HepG2 (cell line): ENCODE results near the gene ST3GAL4. TPM values are rescaled to one million over a fixed set of nuclear protein-coding genes. Genes with fewer than 3 reads are reported as not detected.

ENCODE experiments used
- ATAC-seq: fragments of 200-7000 bp; cut with Tn5 transposase; 3 replicates; pipeline ENCODE4 v1.9.1; 2020; ENCODE audit warnings: mild to moderate bottlenecking, moderate library complexity
- BruUV-seq: library from RNA; stranded (reverse); fragments of 400-500 nt; replicated peaks from 2 replicates; lab custom pipeline; 2021; lab: Mats Ljungman, UMichigan
- CTCF ChIA-PET: fragments of 300-600 bp; formaldehyde crosslinking; extraction: SDS; loops from one replicate; lab custom pipeline; 2021; ENCODE audit warnings: low total read pairs, inconsistent platforms, low intra/inter-chr PET ratio; lab: Yijun Ruan, JAX
- POLR2A ChIA-PET: fragments of 350-600 bp; sonication (Branson Sonifier 250); formaldehyde crosslinking; loops from one replicate; lab custom pipeline; 2020; ENCODE audit warnings: antibody characterized with exemption, inconsistent platforms; lab: Yijun Ruan, JAX
- DNase-seq: peaks from one replicate; pipeline ENCODE4 v3.0.0-alpha.2; 2015; ENCODE audit warnings: low spot score
- FAIRE-seq: peaks from 3 replicates; lab custom pipeline; 2011; peaks lifted over from hg19 to GRCh38; lab: Jason Lieb, UNC
- H2AFZ ChIP-seq: one replicate; pipeline ENCODE4 v1.6.1; 2011; ENCODE audit warnings: low read length, inconsistent platforms
- H3K27ac ChIP-seq: fragments of 300-600 bp; 3 replicates; pipeline ENCODE4 v1.8.0; 2011; ENCODE audit warnings: mixed run types, mild to moderate bottlenecking, mixed read lengths, low read length, inconsistent platforms; ENCODE audit not compliant: insufficient read depth; ENCODE audit errors: extremely low read length
- H3K27me3 ChIP-seq, 2 experiments: fragments of 200-600 bp in 1 of 2; 2 replicates in 1 of 2; 3 replicates in 1 of 2; pipeline versions ENCODE4 v1.6.0 to v1.8.0; 2011; ENCODE audit warnings: low read length in 2 of 2, mild to moderate bottlenecking in 2 of 2, moderate library complexity in 2 of 2, inconsistent platforms in 1 of 2; ENCODE audit not compliant: insufficient read depth in 2 of 2, control insufficient read depth in 1 of 2
- H3K36me3 ChIP-seq, 2 experiments: fragments of 200-600 bp in 1 of 2; replicated peaks in 1 of 2; 2 replicates in 1 of 2; 3 replicates in 1 of 2; pipeline versions ENCODE4 v1.5.1 to v1.8.0; 2011; ENCODE audit warnings: low read length in 2 of 2, inconsistent platforms in 1 of 2; ENCODE audit not compliant: insufficient read depth in 2 of 2, control insufficient read depth in 1 of 2
- H3K4me1 ChIP-seq: 2 replicates; pipeline ENCODE4 v1.5.1; 2012; ENCODE audit warnings: low read length, inconsistent platforms; ENCODE audit not compliant: insufficient read depth
- H3K4me2 ChIP-seq: 2 replicates; pipeline ENCODE4 v1.6.0; 2011; ENCODE audit warnings: low read depth, low read length, inconsistent platforms
- H3K4me3 ChIP-seq, 3 experiments: fragments of 200-600 bp in 1 of 3; sonication (generic), shearing (Covaris generic) in 1 of 3; replicated peaks in 1 of 3; 2 replicates each; pipeline ENCODE4 v1.5.1; 2011 to 2016; ENCODE audit warnings: low read length in 3 of 3, inconsistent platforms in 2 of 3, low read depth in 2 of 3, mild to moderate bottlenecking in 2 of 3, control low read depth in 1 of 3, mixed read lengths in 1 of 3; ENCODE audit not compliant: insufficient read depth in 1 of 3
- H3K79me2 ChIP-seq: one replicate; pipeline ENCODE4 v1.6.1; 2011; ENCODE audit warnings: low read length, inconsistent platforms; ENCODE audit not compliant: insufficient read depth
- H3K9ac ChIP-seq: 2 replicates; pipeline ENCODE4 v1.6.0; 2011; ENCODE audit warnings: mild to moderate bottlenecking, low read depth, low read length, inconsistent platforms; ENCODE audit not compliant: insufficient read depth
- H3K9me3 ChIP-seq: 2 replicates; pipeline ENCODE4 v1.5.1; 2012; ENCODE audit warnings: mild to moderate bottlenecking, low read length
- H4K20me1 ChIP-seq: 2 replicates; pipeline ENCODE4 v1.6.0; 2011; ENCODE audit warnings: inconsistent platforms, mild to moderate bottlenecking, low read length, moderate library complexity; ENCODE audit not compliant: insufficient read depth
- BRF2 ChIP-seq: sonication (generic); formaldehyde crosslinking; IDR thresholded peaks from 2 replicates; pipeline ENCODE4 v1.8.1; 2022; ENCODE audit warnings: mild to moderate bottlenecking, missing genetic modification reagents
- IRX3 ChIP-seq: sonication (generic); formaldehyde crosslinking; IDR thresholded peaks from 2 replicates; pipeline ENCODE4 v1.8.1; 2023; ENCODE audit warnings: mild to moderate bottlenecking, low read depth, missing genetic modification reagents, borderline replicate concordance
- KLF11 ChIP-seq: IDR thresholded peaks from 2 replicates; pipeline ENCODE4 v1.6.1; 2016; ENCODE audit warnings: missing compliant biosample characterization
- MAFK ChIP-seq, 2 experiments: IDR thresholded peaks in 1 of 2; conservative IDR thresholded peaks in 1 of 2; 2 replicates each; pipeline ENCODE4 v1.6.1; 2011; ENCODE audit warnings: improper control_type of control experiment in 2 of 2, low read length in 2 of 2
- NFE2 ChIP-seq: sonication (generic); formaldehyde crosslinking; IDR thresholded peaks from 2 replicates; pipeline ENCODE4 v1.4.0; 2020; ENCODE audit warnings: missing genetic modification reagents
- NFKBIZ ChIP-seq: IDR thresholded peaks from 2 replicates; pipeline ENCODE4 v1.6.1; 2018; ENCODE audit warnings: missing genetic modification reagents, missing compliant biosample characterization
- NPAS2 ChIP-seq: sonication (generic); formaldehyde crosslinking; IDR thresholded peaks from 2 replicates; pipeline ENCODE4 v1.8.0; 2022; ENCODE audit warnings: mild to moderate bottlenecking, missing genetic modification reagents, borderline replicate concordance
- ONECUT2 ChIP-seq: sonication (generic); formaldehyde crosslinking; IDR thresholded peaks from 2 replicates; pipeline ENCODE4 v1.4.0; 2020; ENCODE audit warnings: missing genetic modification reagents
- RAD51 ChIP-seq: fragments of 450-650 bp; IDR thresholded peaks from 2 replicates; pipeline ENCODE4 v1.6.1; 2016; ENCODE audit warnings: borderline replicate concordance
- SP4 ChIP-seq: sonication (generic); formaldehyde crosslinking; IDR thresholded peaks from 2 replicates; pipeline ENCODE4 v1.8.1; 2023; ENCODE audit warnings: mild to moderate bottlenecking, missing genetic modification reagents
- SRSF1 ChIP-seq: fragments of 200-400 bp; formaldehyde crosslinking; optimal IDR thresholded peaks from 2 replicates; pipeline ENCODE3; 2017; ENCODE audit warnings: mild to moderate bottlenecking, low read depth, low read length, moderate library complexity
- U2AF2 ChIP-seq: fragments of 200-400 bp; formaldehyde crosslinking; IDR thresholded peaks from 2 replicates; pipeline ENCODE4 v1.6.1; 2017; ENCODE audit warnings: low read depth, mild to moderate bottlenecking, low read length
- ZBTB37 ChIP-seq: sonication (generic); formaldehyde crosslinking; IDR thresholded peaks from 2 replicates; pipeline ENCODE4 v1.4.0; 2020; ENCODE audit warnings: mild to moderate bottlenecking, missing genetic modification reagents
- ZBTB44 ChIP-seq: sonication (generic); formaldehyde crosslinking; IDR thresholded peaks from 2 replicates; pipeline ENCODE4 v1.4.0; 2020; ENCODE audit warnings: missing genetic modification reagents
- ZBTB7A ChIP-seq: sonication (generic); formaldehyde crosslinking; IDR thresholded peaks from 2 replicates; pipeline ENCODE4 v1.8.0; 2022; ENCODE audit warnings: mild to moderate bottlenecking, missing genetic modification reagents
- ZNF704 ChIP-seq: sonication (generic); formaldehyde crosslinking; IDR thresholded peaks from 2 replicates; pipeline ENCODE4 v1.8.1; 2023; ENCODE audit warnings: mild to moderate bottlenecking, inconsistent platforms, moderate library complexity, missing genetic modification reagents, borderline replicate concordance
- ZNF850 ChIP-seq: sonication (generic); formaldehyde crosslinking; conservative IDR thresholded peaks from 2 replicates; pipeline ENCODE4 v1.9.0; 2021; ENCODE audit warnings: mild to moderate bottlenecking, missing genetic modification reagents
- WGBS: methylation state at CpG from one replicate; pipeline ENCODE4 v1.1.6; 2017; ENCODE audit warnings: low lambda C conversion rate; 5-methylcytosine and 5-hydroxymethylcytosine counted together
- in situ Hi-C: cut with HindIII; loops from 2 replicates; pipeline ENCODE4 v1.10.0; 2017; ENCODE audit warnings: low pct_unique_long_range_greater_than_20kb; ENCODE audit not compliant: extremely low pct_ligation_motif_present
- intact Hi-C: fragments of 100-400 bp; cut with micrococcal nuclease; formaldehyde crosslinking; loops from one replicate; pipeline ENCODE4 v1.10.0; 2022; ENCODE audit not compliant: unreplicated experiment
- polyA plus RNA-seq, 8 experiments: library from polyadenylated mRNA; depleted of rRNA in 3 of 8; stranded (reverse) in 7 of 8; unstranded in 1 of 8; fragments of >200 nt; fragmentation: Illumina TruSeq in 4 of 8; extraction: Trizol in 4 of 8; gene quantifications; 2 replicates each; pipeline versions ENCODE4 v1.2.1 to v1.2.3, GENCODE V29; 2011 to 2016; ENCODE audit warnings: low read depth in 4 of 8, missing spikeins in 1 of 8, mixed read lengths in 1 of 8; ENCODE audit not compliant: insufficient read depth in 1 of 8
- total RNA-seq, 5 experiments: library from RNA; depleted of rRNA; stranded (reverse); fragments of >200 nt; fragmentation: Illumina TruSeq; extraction: Trizol; gene quantifications; 2 replicates each; pipeline ENCODE4 v1.2.3, GENCODE V29; 2016; ENCODE audit warnings: low read depth in 1 of 5

Gene ST3GAL4
- total and polyA plus RNA-seq, 2 of the 13 experiments (the other 11 are each of a cell fraction or from before 2014, with no cell fraction given) = 9.1 to 13.3 TPM

GRCh38 chr11:126352163-126352562 lies 3.3 kb upstream of the ST3GAL4 start (continued):
- TF ChIP-seq ZNF704 = no peak
- TF ChIP-seq ZNF850 (CRISPR knock-in tag) = no peak
- TF ChIP-seq KLF11 = no peak
- TF ChIP-seq ZBTB37 (CRISPR knock-in tag) = no peak
- no peak for TF ChIP-seq BRF2 (CRISPR knock-in tag)
- no peak for TF ChIP-seq SRSF1
- TF ChIP-seq U2AF2 = no peak

- Histone ChIP-seq H3K4me1 (peaks cover 34% of the 10 kb centered on the region), H4K20me1 (no peaks in the 10 kb centered on the region), H3K36me3 (no peaks in the 10 kb centered on the region), H3K4me2 (0 out of 2 replicates have a peak overlapping the region, but pooled peaks have one; percentile 1), H3K27ac (peak overlapping the region; percentile 6), H3K79me2 (peaks cover 20% of the 10 kb centered on the region), H3K4me3 (no peak overlapping the region), H3K9ac (no peak overlapping the region), H3K9me3 (no peaks in the 10 kb centered on the region), H2AFZ (no peak overlapping the region), H3K27me3 (no peaks in the 10 kb centered on the region; a peak in 1 of 5 replicates)
- ChIA-PET CTCF (no interaction called here), POLR2A (interaction anchor here (0.6 kb wide), 2 partner anchors 11 to 1411 kb away, joined by 3 to 5 read pairs; no protein-coding TSS in a partner anchor)
- ATAC-seq = no peak
- in situ Hi-C loops = no loop called here
- no peak for FAIRE-seq
- BruUV-seq = no TSS peak
- DNase-seq = peak; percentile 29
- intact Hi-C loops = no loop called here
- 76% methylated on average over 4 of the region's 4 CpGs for WGBS
- TF ChIP-seq MAFK (conservative IDR thresholded peaks at IDR 0.05 in 1 of 2, IDR thresholded peaks at IDR 0.05 in 1 of 2; ENCODE audit: low read length in 2 of 2) (peak in 1 of 2 experiments; percentile 51; a peak in 1 of 4 replicates), ONECUT2 (no peak), NPAS2 (CRISPR knock-in tag) (no peak), RAD51 (peak; percentile 4; the same call in 1 of the 2 replicates), ZBTB7A (CRISPR knock-in tag) (no peak), ZBTB44 (CRISPR knock-in tag) (no peak), NFKBIZ (no peak), SP4 (no peak), NFE2 (CRISPR knock-in tag) (peak; percentile 52; the same call in 1 of the 2 replicates), IRX3 (CRISPR knock-in tag) (no peak)
Observed at GRCh38 chr11:126352934-126353801, 2.3 kb upstream of the ST3GAL4 start.
